ENCODE data around the gene KRTAP10-5.
"Not testable (repeated sequence)": the region's sequence is repeated elsewhere in the genome, so short reads cannot be mapped to it uniquely, and the experiment has no call there.

KRTAP10-5 gene

DNA sequence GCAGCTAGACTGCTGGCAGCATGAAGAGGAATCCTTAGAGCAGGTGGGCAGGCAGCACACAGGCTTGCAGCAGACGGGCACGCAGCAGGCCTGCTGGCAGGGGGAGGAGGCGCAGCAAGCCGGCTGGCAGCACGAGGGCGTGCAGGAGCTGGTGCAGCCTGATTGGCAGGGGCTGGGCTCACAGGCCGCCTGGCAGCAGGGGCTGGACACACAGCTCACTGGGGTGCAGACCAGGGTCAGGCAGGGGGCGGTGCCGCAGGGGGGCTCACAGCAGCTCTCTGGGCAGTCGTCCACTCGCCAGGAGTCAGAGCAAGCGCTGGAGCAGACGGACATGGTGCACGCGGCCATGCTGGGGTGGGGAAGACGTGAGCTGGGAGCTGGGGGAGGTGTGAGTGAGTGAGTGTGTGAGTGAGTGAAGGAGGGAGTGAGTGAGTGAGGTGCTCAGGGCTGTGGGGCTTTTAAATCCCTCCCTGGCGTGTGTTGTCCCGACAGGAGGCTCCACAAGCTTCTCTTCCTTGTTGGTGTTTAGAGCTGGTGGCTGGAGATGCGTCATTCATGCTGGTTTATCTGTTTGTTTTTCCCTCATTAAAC is at the start of gene KRTAP10-5:
KRTAP10-5 (minus strand) TSS at position 374 of the 591 bp plus-strand sequence; CDS start at position 348, 26 bp downstream.
- not testable (repeated sequence) for DNase-seq (ENCODE audit: low spot score)

DNA sequence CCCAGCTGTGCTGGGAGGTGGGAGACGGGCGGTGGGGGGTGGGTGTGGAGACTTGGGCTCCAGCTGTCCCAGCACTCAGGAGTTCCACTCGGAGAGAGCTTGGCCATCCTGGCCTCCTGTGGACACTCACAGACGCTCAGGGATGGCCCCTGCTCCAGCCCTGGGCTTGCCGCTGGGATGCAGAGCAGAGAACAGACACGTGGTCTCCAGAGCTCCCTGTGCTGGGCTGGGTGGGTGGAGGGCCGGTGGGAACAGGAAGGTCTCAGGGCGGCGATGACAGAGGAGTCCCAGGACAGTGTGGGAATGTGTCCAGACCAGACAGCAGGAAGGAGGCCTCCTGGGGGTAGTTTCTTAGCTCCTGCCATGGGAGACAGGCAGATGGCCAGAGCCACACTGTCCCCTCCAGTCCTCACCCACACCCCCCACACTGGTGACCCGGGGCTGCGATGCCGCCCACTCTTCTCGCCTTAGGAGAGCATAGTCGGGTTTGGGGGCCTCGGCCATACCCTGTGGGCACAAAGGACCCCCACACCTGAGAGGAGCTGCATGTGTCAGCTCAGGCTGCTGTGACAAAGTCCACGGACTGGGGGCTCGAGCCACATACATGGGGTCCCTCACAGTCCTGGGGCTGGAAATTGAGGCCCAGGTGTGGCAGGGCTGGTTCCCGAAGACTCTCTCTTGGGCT is 48.4 kb upstream of the KRTAP10-5 start:
- DNase-seq (ENCODE audit: low spot score): no peak

GRCh38 chr21:44627831-44628233 is 47.4 kb upstream of the KRTAP10-5 start:
- DNase-seq (ENCODE audit: low spot score): not testable (repeated sequence)

DNA sequence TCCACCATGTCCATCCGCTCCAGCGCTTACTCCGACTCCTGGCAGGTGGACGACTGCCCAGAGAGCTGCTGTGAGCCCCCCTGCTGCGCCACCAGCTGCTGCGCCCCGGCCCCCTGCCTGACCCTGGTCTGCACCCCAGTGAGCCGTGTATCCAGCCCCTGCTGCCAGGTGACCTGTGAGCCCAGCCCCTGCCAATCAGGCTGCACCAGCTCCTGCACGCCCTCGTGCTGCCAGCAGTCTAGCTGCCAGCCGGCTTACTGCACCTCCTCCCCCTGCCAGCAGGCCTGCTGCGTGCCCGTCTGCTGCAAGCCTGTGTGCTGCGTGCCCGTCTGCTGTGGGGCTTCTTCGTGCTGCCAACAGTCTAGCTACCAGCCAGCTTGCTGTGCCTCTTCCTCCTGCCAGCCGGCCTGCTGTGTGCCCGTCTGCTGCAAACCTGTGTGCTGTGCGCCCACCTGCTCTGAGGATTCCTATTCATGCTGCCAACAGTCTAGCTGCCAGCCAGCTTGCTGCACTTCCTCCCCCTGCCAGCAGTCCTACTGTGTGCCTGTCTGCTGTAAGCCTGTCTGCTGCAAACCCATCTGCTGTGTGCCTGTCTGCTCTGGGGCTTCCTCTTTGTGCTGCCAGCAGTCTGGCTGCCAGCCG is 46.9 kb upstream of the KRTAP10-5 start:
- not testable (repeated sequence) for DNase-seq (ENCODE audit: low spot score)

DNA sequence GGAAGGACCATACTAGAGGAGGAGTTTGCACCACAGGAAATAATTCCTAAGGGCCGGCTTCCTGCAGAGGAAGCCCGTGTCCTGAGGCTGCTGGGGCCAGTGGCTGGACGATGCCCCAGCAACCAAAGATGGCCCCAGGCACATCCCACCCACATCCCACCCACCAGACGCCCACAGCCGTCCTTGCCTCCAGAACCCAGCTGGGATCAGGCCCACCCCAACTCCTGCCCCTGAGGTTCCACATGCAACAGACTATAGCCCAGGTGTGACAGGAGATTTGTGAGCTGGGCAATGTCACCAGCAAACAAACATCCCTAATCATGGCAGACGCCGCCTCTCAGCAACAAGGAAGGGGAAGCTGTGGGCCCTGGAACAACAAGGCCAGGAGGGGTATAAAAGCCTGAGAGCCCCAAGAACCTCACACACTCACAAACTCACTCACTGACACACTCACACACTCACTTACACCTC is 46.3 kb upstream of the KRTAP10-5 start, which contains the start of gene KRTAP10-9:
KRTAP10-9 (plus strand) TSS at position 421 of the 471 bp plus-strand sequence. CDS start 79 bp downstream, outside the sequence.
- no peak for DNase-seq (ENCODE audit: low spot score)

DNA sequence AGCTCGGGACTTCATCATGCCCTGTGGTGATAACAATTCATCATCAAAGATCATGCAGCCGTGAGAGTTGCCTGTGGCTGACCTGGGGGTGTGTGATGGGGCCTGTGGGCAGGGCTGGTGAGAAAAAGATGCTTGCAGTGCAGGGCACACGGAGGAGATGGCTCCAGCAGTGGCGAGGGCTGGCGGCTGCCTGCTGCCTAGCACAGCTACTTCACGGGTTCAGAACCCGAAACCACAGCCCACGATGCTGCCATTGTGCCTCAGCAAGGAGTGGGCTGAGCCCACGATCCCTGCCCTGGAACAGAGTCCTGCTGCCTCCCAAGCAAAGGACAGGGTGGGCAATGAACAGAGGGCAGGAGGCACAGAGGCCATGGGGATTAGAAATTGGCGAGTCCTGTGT is 45.9 kb upstream of the KRTAP10-5 start:
- no peak for DNase-seq (ENCODE audit: low spot score)

DNA sequence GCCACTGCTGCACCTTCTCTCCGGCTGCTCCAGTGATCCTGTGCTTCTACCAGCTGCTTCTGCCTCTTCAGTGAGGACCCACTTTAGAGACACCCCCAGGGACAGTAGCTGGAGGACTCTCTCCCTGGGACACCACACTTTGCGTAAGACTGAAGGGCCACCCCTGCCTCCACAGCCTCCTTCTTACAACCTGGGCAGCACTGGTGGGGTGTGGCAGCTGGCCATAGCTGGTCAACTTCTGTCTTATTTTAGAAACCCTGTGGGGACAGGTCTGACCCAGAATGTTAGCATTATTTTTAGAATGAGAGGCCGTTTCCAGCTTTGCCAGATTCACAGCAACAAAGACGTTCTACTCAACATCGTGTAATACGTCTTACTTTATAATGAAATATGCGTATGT is 45.4 kb upstream of the KRTAP10-5 start:
- no peak for DNase-seq (ENCODE audit: low spot score)

GRCh38 chr21:44623575-44623974 is 43.2 kb upstream of the KRTAP10-5 start:
- no peak for DNase-seq (ENCODE audit: low spot score)

DNA sequence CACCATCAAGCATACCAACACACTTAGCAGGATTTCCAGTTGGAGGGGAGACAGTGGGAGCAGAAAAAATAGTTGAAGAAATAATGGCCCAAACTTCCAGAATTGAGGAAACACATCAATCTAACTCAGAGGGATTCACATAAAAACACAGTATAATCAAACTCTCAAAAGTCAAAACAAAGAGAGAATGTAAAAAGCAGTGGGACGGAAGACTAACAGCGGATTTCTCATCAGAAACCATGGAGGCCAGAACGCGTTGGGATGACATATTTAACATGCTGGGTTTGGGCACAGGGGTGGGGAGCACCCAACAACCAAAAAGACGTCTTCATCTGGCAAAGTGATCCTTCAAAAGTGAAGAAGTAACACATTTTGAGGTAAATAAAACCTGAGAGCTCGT is 39.5 kb upstream of the KRTAP10-5 start:
- no peak for DNase-seq (ENCODE audit: low spot score)

DNA sequence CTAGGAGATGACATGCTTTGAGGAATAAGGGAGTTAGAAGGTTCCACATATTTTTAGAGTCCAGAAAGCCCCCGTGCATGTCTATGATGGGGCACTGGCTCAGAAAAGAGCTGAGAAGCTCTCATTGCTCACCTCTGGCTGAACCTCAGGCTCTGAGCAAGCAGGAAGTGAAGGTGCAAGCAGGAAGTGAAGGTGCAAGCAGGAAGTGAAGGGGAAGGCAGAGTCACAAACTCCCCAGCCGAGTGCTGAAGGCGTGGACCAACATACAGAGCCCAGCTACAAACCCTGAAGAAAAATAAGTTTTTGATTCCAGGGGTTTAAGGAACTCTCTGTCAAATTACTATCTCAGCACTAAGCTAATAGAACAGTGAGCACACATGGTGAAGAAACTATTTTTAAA is 38.5 kb upstream of the KRTAP10-5 start:
- no peak for DNase-seq (ENCODE audit: low spot score)

GRCh38 chr21:44618504-44618903 is 38.1 kb upstream of the KRTAP10-5 start:
- no peak for DNase-seq (ENCODE audit: low spot score)

DNA sequence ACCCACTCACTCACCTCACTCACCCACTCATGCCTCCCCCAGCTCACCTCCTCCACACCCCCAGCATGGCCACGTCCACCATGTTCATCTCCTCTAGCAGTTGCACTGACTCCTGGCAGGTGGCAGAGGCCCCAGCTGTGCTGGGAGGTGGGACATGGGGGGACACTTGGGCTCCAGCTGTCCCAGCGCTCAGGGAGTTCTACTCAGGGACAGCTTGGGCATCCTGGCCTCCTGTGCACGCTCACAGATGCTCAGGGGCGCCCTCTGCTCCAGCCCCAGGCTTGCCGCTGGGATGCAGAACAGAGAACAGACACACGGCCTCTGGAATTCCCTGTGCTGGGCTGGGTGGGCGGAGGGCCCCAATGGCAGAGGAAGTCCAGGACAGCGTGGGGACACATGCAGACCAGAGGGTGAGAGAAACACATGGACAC is 36.7 kb upstream of the KRTAP10-5 start:
- DNase-seq (ENCODE audit: low spot score): no peak

- DNase-seq (ENCODE audit: low spot score): no peak
Observed at GRCh38 chr21:44616591-44616926, 36.2 kb upstream of the KRTAP10-5 start.

DNA sequence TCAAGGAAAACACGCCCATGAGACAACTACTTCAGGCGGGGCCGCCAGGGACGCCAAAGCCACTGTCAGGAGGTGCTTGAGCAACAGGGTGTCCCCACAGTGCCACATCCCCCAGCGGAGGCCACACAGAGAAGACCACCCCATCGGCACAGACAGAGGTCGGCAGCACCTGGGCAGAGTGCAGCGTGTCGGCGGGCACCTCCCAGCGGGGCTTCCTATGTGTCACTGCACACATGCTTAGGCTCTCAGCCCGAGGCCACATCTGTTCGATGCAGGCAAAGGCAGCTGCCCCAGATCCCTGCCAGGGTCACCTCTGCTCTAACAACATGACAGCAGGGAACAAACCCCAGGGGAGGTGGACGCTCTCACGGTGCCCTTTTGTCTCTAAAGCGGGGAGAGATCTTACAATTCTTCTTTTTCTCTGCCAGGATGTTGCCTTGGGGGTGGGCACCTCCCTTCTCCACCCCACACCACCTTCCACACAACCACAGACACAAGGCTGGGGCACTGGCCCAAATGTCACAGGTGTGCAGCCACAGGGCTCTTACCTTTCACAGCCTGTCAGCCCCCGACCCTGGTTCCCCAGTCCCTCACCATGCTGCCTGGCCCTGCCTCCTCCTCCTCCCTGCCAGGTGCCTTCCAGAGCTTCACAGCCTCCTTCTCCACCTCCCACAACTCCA is 35.6 kb upstream of the KRTAP10-5 start:
- DNase-seq (ENCODE audit: low spot score): no peak

- DNase-seq (ENCODE audit: low spot score): no peak
Observed at GRCh38 chr21:44615466-44615865, 35.1 kb upstream of the KRTAP10-5 start.

DNA sequence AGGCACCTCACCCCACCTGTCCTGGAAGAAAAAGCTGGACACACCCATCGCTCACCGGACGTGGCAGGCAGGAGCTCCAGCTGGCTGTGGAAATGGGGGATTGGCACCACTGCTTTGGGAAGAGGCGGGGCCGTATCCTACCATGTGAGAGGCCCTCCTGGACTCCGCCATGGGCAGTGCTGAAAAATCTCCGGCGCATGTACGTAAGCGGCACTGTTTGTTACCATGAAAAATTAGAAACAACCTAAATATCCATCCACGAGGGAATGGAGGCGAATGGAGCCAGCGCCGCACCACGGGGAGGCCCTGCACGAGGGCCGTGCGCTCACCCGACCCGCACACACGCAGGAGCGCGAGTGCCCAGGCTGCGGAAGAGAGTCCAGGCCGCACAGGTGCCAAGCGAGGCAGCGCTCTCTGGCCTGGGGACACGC is 34.6 kb upstream of the KRTAP10-5 start:
- no peak for DNase-seq (ENCODE audit: low spot score)

GRCh38 chr21:44614161-44614631 is 33.8 kb upstream of the KRTAP10-5 start:
- no peak for DNase-seq (ENCODE audit: low spot score)

DNA sequence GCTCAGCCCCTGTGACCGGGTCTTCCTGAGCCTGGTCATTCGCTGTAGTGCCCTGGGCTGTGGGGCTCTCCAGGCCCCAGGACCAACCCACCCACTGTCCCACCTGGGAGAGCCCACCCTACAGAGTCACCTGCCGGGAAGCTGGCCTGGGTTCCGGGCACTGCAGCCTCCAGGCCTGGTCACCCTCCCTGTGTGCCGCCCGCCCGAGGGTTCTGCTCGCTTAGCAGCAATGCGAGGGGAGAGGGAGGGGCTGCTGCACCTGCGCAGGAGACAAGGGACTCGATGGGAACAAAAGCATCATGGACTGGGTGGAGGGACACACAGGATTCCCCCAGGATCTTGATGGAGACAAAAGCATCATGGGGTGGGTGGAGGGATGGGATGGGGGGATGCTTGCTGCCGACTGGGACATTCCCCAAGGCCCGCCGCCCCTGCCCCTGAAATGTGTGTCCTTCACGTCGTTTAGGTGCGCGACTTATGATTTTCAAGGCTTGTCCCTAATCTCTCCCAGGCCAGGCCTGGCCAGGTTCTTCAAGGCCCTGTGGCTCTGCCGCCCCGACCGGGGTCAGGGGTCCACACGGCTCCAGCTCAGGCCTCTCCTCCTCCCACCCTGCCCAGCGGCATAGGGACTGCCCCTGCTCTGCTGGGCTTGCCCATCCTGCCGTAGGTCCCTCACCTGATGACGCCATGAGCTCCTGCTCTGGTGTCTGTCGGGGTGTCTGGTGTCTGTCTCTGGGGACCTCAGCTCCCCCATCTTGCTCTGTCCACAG is 33.2 kb upstream of the KRTAP10-5 start:
- DNase-seq (ENCODE audit: low spot score): no peak

DNA sequence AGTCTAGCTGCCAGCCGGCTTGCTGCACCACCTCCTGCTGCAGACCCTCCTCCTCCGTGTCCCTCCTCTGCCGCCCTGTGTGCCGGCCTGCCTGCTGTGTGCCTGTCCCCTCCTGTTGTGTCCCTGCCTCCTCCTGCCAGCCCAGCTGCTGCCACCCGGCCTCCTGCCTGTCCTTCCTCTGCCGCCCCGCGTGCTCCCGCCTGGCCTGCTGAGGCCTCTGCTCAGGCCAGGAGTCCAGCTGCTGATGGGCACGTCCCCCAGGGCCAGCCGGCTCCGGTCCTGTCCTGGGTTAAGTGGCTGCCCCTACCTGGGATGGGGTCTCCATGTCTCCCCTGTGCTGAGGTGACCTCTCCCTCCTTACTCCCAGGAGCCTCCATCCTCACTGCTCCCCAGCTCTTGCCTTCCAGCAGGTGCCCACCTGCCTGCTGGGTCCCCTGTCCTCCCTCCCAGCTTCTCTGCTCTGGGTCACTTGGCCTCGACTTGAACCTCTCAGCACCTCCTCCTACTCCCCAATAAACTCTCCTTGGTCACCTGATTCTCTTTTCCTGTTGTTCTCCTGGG is 32.3 kb upstream of the KRTAP10-5 start:
- DNase-seq (ENCODE audit: low spot score): no peak

- DNase-seq (ENCODE audit: low spot score): no peak
Observed at GRCh38 chr21:44612029-44612486, 31.7 kb upstream of the KRTAP10-5 start, which contains the start of gene KRTAP10-8. Gene KRTAP10-8 (plus strand): TSS chr21:44612079. CDS start chr21:44612101, 22 bp downstream.

- DNase-seq (ENCODE audit: low spot score): no peak
Observed at GRCh38 chr21:44611551-44611950, 31.1 kb upstream of the KRTAP10-5 start.
